Neural progenitor cell (in vitro differentiated cells): ENCODE results near the gene DTD1. TPM values are rescaled to one million over a fixed set of nuclear protein-coding genes. Genes with fewer than 3 reads are reported as not detected.

Source experiments
- DNase-seq: peaks from one replicate; pipeline ENCODE4 v3.0.0-alpha.2; 2016; ENCODE audit warnings: low spot score
- H2AFZ ChIP-seq: fragments of 200-600 bp; sonication (generic); replicated peaks from 2 replicates; pipeline ENCODE4 v1.6.1; 2016; ENCODE audit warnings: antibody characterized with exemption
- H3F3A ChIP-seq: fragments of 200-600 bp; sonication (generic); 2 replicates; pipeline ENCODE4 v1.6.1; 2016; ENCODE audit warnings: antibody characterized with exemption, low read depth
- H3K27ac ChIP-seq: fragments of 200-600 bp; sonication (generic); 2 replicates; pipeline ENCODE4 v1.5.1; 2016; ENCODE audit warnings: mild to moderate bottlenecking
- H3K27me3 ChIP-seq: fragments of 200-600 bp; sonication (generic); 2 replicates; pipeline ENCODE4 v1.6.1; 2016; ENCODE audit warnings: mild to moderate bottlenecking, moderate library complexity
- H3K36me3 ChIP-seq: fragments of 200-600 bp; sonication (generic); 2 replicates; pipeline ENCODE4 v1.5.1; 2016
- H3K4me1 ChIP-seq: fragments of 200-600 bp; sonication (generic); 2 replicates; pipeline ENCODE4 v1.6.1; 2016; ENCODE audit warnings: mixed run types
- H3K4me2 ChIP-seq: fragments of 200-600 bp; sonication (generic); 2 replicates; pipeline ENCODE4 v1.6.1; 2016
- H3K4me3 ChIP-seq: fragments of 200-600 bp; sonication (generic); 2 replicates; pipeline ENCODE4 v1.5.1; 2016
- H3K79me2 ChIP-seq: fragments of 200-600 bp; sonication (generic); 2 replicates; pipeline ENCODE4 v1.6.1; 2016; ENCODE audit warnings: low read depth
- H3K9ac ChIP-seq: fragments of 200-600 bp; sonication (generic); 2 replicates; pipeline ENCODE4 v1.6.1; 2016
- H3K9me3 ChIP-seq: fragments of 200-600 bp; sonication (generic); 2 replicates; pipeline ENCODE4 v1.5.1; 2016; ENCODE audit warnings: low read depth
- H4K20me1 ChIP-seq: fragments of 200-600 bp; sonication (generic); 2 replicates; pipeline ENCODE4 v1.6.1; 2016; ENCODE audit warnings: low read depth
- H3K27ac Mint-ChIP-seq: 3 replicates; pipeline ENCODE4 v1.8.0; 2021; ENCODE audit warnings: mixed read lengths
- H3K27me3 Mint-ChIP-seq: 2 replicates; pipeline ENCODE4 v1.8.0; 2022; ENCODE audit warnings: low read depth, mild to moderate bottlenecking, inconsistent platforms, moderate library complexity, mixed read lengths; ENCODE audit not compliant: insufficient read depth
- H3K36me3 Mint-ChIP-seq: 3 replicates; pipeline ENCODE4 v1.8.0; 2021; ENCODE audit warnings: mixed read lengths
- H3K4me1 Mint-ChIP-seq: 3 replicates; pipeline ENCODE4 v1.8.0; 2021; ENCODE audit warnings: mixed read lengths
- H3K4me3 Mint-ChIP-seq: 3 replicates; pipeline ENCODE4 v1.8.0; 2021; ENCODE audit warnings: mild to moderate bottlenecking, moderate library complexity, mixed read lengths
- H3K9me3 Mint-ChIP-seq: 3 replicates; pipeline ENCODE4 v1.8.0; 2020; ENCODE audit warnings: mixed read lengths
- CTCF ChIP-seq: fragments of 200-600 bp; sonication (generic); IDR thresholded peaks from 2 replicates; pipeline ENCODE4 v1.5.1; 2017; ENCODE audit warnings: antibody characterized with exemption, mild to moderate bottlenecking
- EZH2 ChIP-seq: fragments of 200-600 bp; sonication (generic); IDR thresholded peaks from 2 replicates; pipeline ENCODE4 v1.6.1; 2017; ENCODE audit warnings: antibody characterized with exemption, mild to moderate bottlenecking, moderate library complexity
- EZH2phosphoT487 ChIP-seq: fragments of 200-600 bp; sonication (generic); IDR thresholded peaks from 2 replicates; pipeline ENCODE4 v1.6.1; 2017; ENCODE audit warnings: antibody characterized with exemption
- total RNA-seq: library from RNA; depleted of rRNA; stranded (reverse); fragments of >200 nt; gene quantifications from 2 replicates; pipeline ENCODE4 v1.2.3, GENCODE V29; 2015; ENCODE audit warnings: low replicate concordance

The DTD1 gene
- total RNA-seq, 1 donor from 2014 or later, result 92.6 TPM

GRCh38 chr20:18749528-18749927, 161.7 kb downstream of the DTD1 start:
- Histone ChIP-seq H3K79me2 (no peaks in the 10 kb centered on the region), H3K36me3 (no peaks in the 10 kb centered on the region), H3K9ac (no peak overlapping the region), H3K27me3 (no peaks in the 10 kb centered on the region), H3F3A (peaks cover 7% of the 10 kb centered on the region), H3K9me3 (no peaks in the 10 kb centered on the region), H3K27ac (no peak overlapping the region), H3K4me3 (no peak overlapping the region), H4K20me1 (peaks cover 7% of the 10 kb centered on the region), H3K4me2 (no peak overlapping the region), H2AFZ (no peak overlapping the region), H3K4me1 (peaks cover 9% of the 10 kb centered on the region)
- peaks cover 28% of the 10 kb centered on the region for H3K4me1 Mint-ChIP-seq
- H3K9me3 Mint-ChIP-seq, result no peaks in the 10 kb centered on the region
- no peak overlapping the region for H3K27ac Mint-ChIP-seq
- peaks cover 14% of the 10 kb centered on the region for H3K36me3 Mint-ChIP-seq
- no peak for DNase-seq
- no peak overlapping the region for H3K4me3 Mint-ChIP-seq
- TF ChIP-seq EZH2 (no peak), EZH2phosphoT487 (no peak), CTCF (no peak)
- peaks cover 2% of the 10 kb centered on the region for H3K27me3 Mint-ChIP-seq

- Mint-ChIP-seq H3K27ac (peak overlapping the region; percentile 72), H3K4me1 (peaks cover 28% of the 10 kb centered on the region), H3K27me3 (peaks cover 2% of the 10 kb centered on the region), H3K36me3 (peaks cover 5% of the 10 kb centered on the region), H3K9me3 (no peaks in the 10 kb centered on the region), H3K4me3 (no peak overlapping the region)
- H3K9me3 ChIP-seq, result no peaks in the 10 kb centered on the region
- H3K4me1 ChIP-seq, result peaks cover 9% of the 10 kb centered on the region
- peaks cover 7% of the 10 kb centered on the region for H3F3A ChIP-seq
- H4K20me1 ChIP-seq, result peaks cover 7% of the 10 kb centered on the region
- H3K4me2 ChIP-seq, result peak overlapping the region; percentile 18
- DNase-seq, result no peak
- peak overlapping the region; percentile 63 for H3K27ac ChIP-seq
- TF ChIP-seq CTCF, result no peak
- no peak for TF ChIP-seq EZH2
- no peak for TF ChIP-seq EZH2phosphoT487
- H3K79me2 ChIP-seq, result no peaks in the 10 kb centered on the region
- H3K9ac ChIP-seq, result no peak overlapping the region
- H3K4me3 ChIP-seq, result no peak overlapping the region
- H3K36me3 ChIP-seq, result no peaks in the 10 kb centered on the region
- H3K27me3 ChIP-seq, result no peaks in the 10 kb centered on the region
- no peak overlapping the region for H2AFZ ChIP-seq
Observed at GRCh38 chr20:18750735-18751134, 162.9 kb downstream of the DTD1 start.

GRCh38 chr20:18754030-18754652, 166.3 kb downstream of the DTD1 start:
- H3F3A ChIP-seq, result peaks cover 7% of the 10 kb centered on the region
- Mint-ChIP-seq H3K27ac (no peak overlapping the region), H3K36me3 (peaks cover 4% of the 10 kb centered on the region), H3K9me3 (peaks cover 12% of the 10 kb centered on the region), H3K27me3 (no peaks in the 10 kb centered on the region), H3K4me1 (peaks cover 19% of the 10 kb centered on the region), H3K4me3 (no peak overlapping the region)
- no peaks in the 10 kb centered on the region for H3K36me3 ChIP-seq
- H4K20me1 ChIP-seq, result peaks cover 7% of the 10 kb centered on the region
- H3K9me3 ChIP-seq, result no peaks in the 10 kb centered on the region
- no peak overlapping the region for H3K9ac ChIP-seq
- no peak overlapping the region for H3K4me3 ChIP-seq
- peaks cover 9% of the 10 kb centered on the region for H3K4me1 ChIP-seq
- H3K27ac ChIP-seq, result no peak overlapping the region
- H3K4me2 ChIP-seq, result no peak overlapping the region
- DNase-seq, result no peak
- H2AFZ ChIP-seq, result no peak overlapping the region
- H3K27me3 ChIP-seq, result no peaks in the 10 kb centered on the region
- no peaks in the 10 kb centered on the region for H3K79me2 ChIP-seq
- TF ChIP-seq EZH2 (no peak), CTCF (no peak), EZH2phosphoT487 (no peak)
